H1 (cell line): ENCODE data around the gene EXD2. TPM values are rescaled to one million over a fixed set of nuclear protein-coding genes. Genes with fewer than 3 reads are reported as not detected.

Experiments
- CTCF ChIA-PET: fragments of 300-600 bp; sonication (Branson Sonifier 250); formaldehyde crosslinking; loops from one replicate; lab custom pipeline; 2021; ENCODE audit not compliant: partially characterized antibody; lab: Charles Lee
- POLR2A ChIA-PET: fragments of 300-600 bp; sonication (Branson Sonifier 250); formaldehyde crosslinking; loops from one replicate; lab custom pipeline; 2021; ENCODE audit warnings: inconsistent platforms; ENCODE audit not compliant: partially characterized antibody; lab: Charles Lee
- DNase-seq, 2 experiments: peaks; one replicate each; pipeline versions ENCODE4 v3.0.0 to v3.0.0-alpha.2; 2010 to 2022; ENCODE audit warnings: low spot score in 2 of 2, low read depth in 1 of 2, mixed read lengths in 1 of 2
- FAIRE-seq: peaks from 2 replicates; lab custom pipeline; 2011; peaks lifted over from hg19 to GRCh38; lab: Jason Lieb, UNC
- H2AFZ ChIP-seq: 2 replicates; pipeline ENCODE4 v1.8.1; 2012; ENCODE audit warnings: low read length, inconsistent platforms
- H2AK5ac ChIP-seq: 2 replicates; pipeline ENCODE4 v1.6.1; 2013; ENCODE audit warnings: low read depth, low read length
- H2BK120ac ChIP-seq: replicated peaks from 2 replicates; pipeline ENCODE3; 2013; ENCODE audit warnings: low read depth, low read length, inconsistent platforms
- H2BK12ac ChIP-seq: 2 replicates; pipeline ENCODE4 v1.6.1; 2013; ENCODE audit warnings: low read depth, low read length
- H2BK15ac ChIP-seq: 2 replicates; pipeline ENCODE4 v1.6.1; 2013; ENCODE audit warnings: low read length
- H2BK20ac ChIP-seq: 2 replicates; pipeline ENCODE4 v1.6.1; 2013; ENCODE audit warnings: low read length
- H2BK5ac ChIP-seq: 2 replicates; pipeline ENCODE4 v1.6.1; 2013; ENCODE audit warnings: low read depth, low read length
- H3K14ac ChIP-seq: 2 replicates; pipeline ENCODE4 v1.6.1; 2013; ENCODE audit warnings: inconsistent platforms; ENCODE audit not compliant: insufficient read length
- H3K18ac ChIP-seq: 2 replicates; pipeline ENCODE4 v1.6.1; 2013; ENCODE audit warnings: low read length; ENCODE audit errors: extremely low read depth
- H3K23ac ChIP-seq: 2 replicates; pipeline ENCODE4 v1.6.1; 2013; ENCODE audit warnings: inconsistent platforms; ENCODE audit not compliant: insufficient read length
- H3K23me2 ChIP-seq: 2 replicates; pipeline ENCODE4 v1.6.1; 2013; ENCODE audit warnings: low read depth, low read length
- H3K27ac ChIP-seq: 2 replicates; pipeline ENCODE4 v1.6.1; 2011; ENCODE audit warnings: low read depth, low read length, inconsistent platforms
- H3K27me3 ChIP-seq, 4 experiments: replicated peaks in 1 of 4; 1 replicate in 1 of 4; 2 replicates in 3 of 4; pipeline versions ENCODE4 v1.6.1 to v1.8.1; 2011 to 2013; ENCODE audit warnings: low read length in 3 of 4, mild to moderate bottlenecking in 3 of 4, inconsistent platforms in 2 of 4, mixed read lengths in 2 of 4, moderate library complexity in 1 of 4; ENCODE audit not compliant: control insufficient read depth in 3 of 4, insufficient read depth in 3 of 4; ENCODE audit errors: extremely low read depth in 1 of 4
- H3K36me3 ChIP-seq, 4 experiments: 2 replicates each; pipeline versions ENCODE4 v1.6.1 to v1.8.1; 2011 to 2013; ENCODE audit warnings: mild to moderate bottlenecking in 4 of 4, low read length in 3 of 4, moderate library complexity in 2 of 4, control low read depth in 1 of 4, inconsistent platforms in 1 of 4; ENCODE audit not compliant: insufficient read depth in 4 of 4, control insufficient read depth in 2 of 4
- H3K4ac ChIP-seq: replicated peaks from 2 replicates; pipeline ENCODE3; 2013; ENCODE audit warnings: low read length, low read depth, mixed read lengths, inconsistent platforms; ENCODE audit not compliant: insufficient read length
- H3K4me1 ChIP-seq, 4 experiments: replicated peaks in 1 of 4; 1 replicate in 1 of 4; 2 replicates in 3 of 4; pipeline versions ENCODE4 v1.6.1 to v1.8.1; 2011 to 2013; ENCODE audit warnings: low read length in 3 of 4, inconsistent platforms in 2 of 4, mixed read lengths in 1 of 4; ENCODE audit not compliant: insufficient read depth in 4 of 4, control insufficient read depth in 3 of 4
- H3K4me2 ChIP-seq, 2 experiments: 2 replicates each; pipeline versions ENCODE4 v1.6.1 to v1.8.1; 2011 to 2013; ENCODE audit warnings: low read depth in 2 of 2, low read length in 2 of 2, control low read depth in 1 of 2, inconsistent platforms in 1 of 2, mild to moderate bottlenecking in 1 of 2; ENCODE audit not compliant: insufficient read depth in 1 of 2
- H3K4me3 ChIP-seq, 4 experiments: fragments of 200-600, 300-600 bp in 1 of 4; sonication (generic), shearing (Covaris generic), sonication (Bioruptor Twin) in 1 of 4; 2 replicates each; pipeline versions ENCODE4 v1.5.1 to v1.8.1; 2011 to 2016; ENCODE audit warnings: low read length in 4 of 4, low read depth in 3 of 4, control low read depth in 2 of 4, inconsistent platforms in 2 of 4, mild to moderate bottlenecking in 2 of 4, mixed read lengths in 1 of 4, moderate library complexity in 1 of 4; ENCODE audit not compliant: insufficient read depth in 2 of 4; ENCODE audit errors: extremely low read depth in 1 of 4
- H3K56ac ChIP-seq: replicated peaks from 2 replicates; pipeline ENCODE3; 2013; ENCODE audit warnings: low read depth, mild to moderate bottlenecking, mixed read lengths, low read length, inconsistent platforms; ENCODE audit not compliant: insufficient read length
- H3K79me1 ChIP-seq: 2 replicates; pipeline ENCODE4 v1.6.1; 2013; ENCODE audit warnings: low read depth, low read length, control low read depth
- H3K79me2 ChIP-seq, 2 experiments: 2 replicates each; pipeline versions ENCODE4 v1.6.1 to v1.8.1; 2012 to 2013; ENCODE audit warnings: low read length in 2 of 2, mild to moderate bottlenecking in 2 of 2, inconsistent platforms in 1 of 2; ENCODE audit not compliant: insufficient read depth in 2 of 2, control insufficient read depth in 1 of 2
- H3K9ac ChIP-seq, 4 experiments: replicated peaks in 1 of 4; 1 replicate in 1 of 4; 2 replicates in 3 of 4; pipeline versions ENCODE4 v1.6.1 to v1.8.1; 2011 to 2013; ENCODE audit warnings: low read depth in 3 of 4, low read length in 3 of 4, control low read depth in 2 of 4, mild to moderate bottlenecking in 2 of 4, moderate library complexity in 2 of 4, inconsistent platforms in 1 of 4; ENCODE audit errors: extremely low read depth in 1 of 4
- H3K9me3 ChIP-seq, 2 experiments: 2 replicates each; pipeline versions ENCODE4 v1.6.1 to v1.8.1; 2012 to 2013; ENCODE audit warnings: mild to moderate bottlenecking in 2 of 2, moderate library complexity in 2 of 2, control low read depth in 1 of 2, inconsistent platforms in 1 of 2, low read depth in 1 of 2, low read length in 1 of 2, mixed read lengths in 1 of 2; ENCODE audit not compliant: insufficient read depth in 2 of 2
- H4K20me1 ChIP-seq, 2 experiments: replicated peaks in 1 of 2; 2 replicates each; pipeline versions ENCODE3 to v1.8.1; 2011 to 2013; ENCODE audit warnings: inconsistent platforms in 2 of 2, low read length in 2 of 2, mild to moderate bottlenecking in 1 of 2; ENCODE audit not compliant: insufficient read depth in 2 of 2, control insufficient read depth in 1 of 2
- H4K5ac ChIP-seq: 2 replicates; pipeline ENCODE4 v1.6.1; 2013; ENCODE audit warnings: low read length, low read depth, mixed read lengths, inconsistent platforms; ENCODE audit not compliant: insufficient read length
- H4K8ac ChIP-seq: 2 replicates; pipeline ENCODE4 v1.8.0; 2013; ENCODE audit warnings: mild to moderate bottlenecking, moderate library complexity, low read length, inconsistent platforms; ENCODE audit not compliant: insufficient read depth; ENCODE audit errors: extremely low read depth
- H4K91ac ChIP-seq: replicated peaks from 2 replicates; pipeline ENCODE3; 2013; ENCODE audit warnings: low read length, mixed read lengths, inconsistent platforms; ENCODE audit not compliant: insufficient read length
- RFX5 ChIP-seq: IDR thresholded peaks from 2 replicates; pipeline ENCODE4 v1.6.1; 2011; ENCODE audit warnings: low read depth, low read length, improper control_type of control experiment, borderline replicate concordance
- RXRA ChIP-seq: IDR thresholded peaks from 2 replicates; pipeline ENCODE4 v1.6.1; 2011; ENCODE audit warnings: low read depth, mild to moderate bottlenecking, low read length, moderate library complexity; ENCODE audit not compliant: insufficient read depth
- SP4 ChIP-seq: IDR thresholded peaks from 2 replicates; pipeline ENCODE4 v1.6.1; 2012; ENCODE audit warnings: low read length, inconsistent platforms
- WGBS, 2 experiments: shearing (Covaris generic) in 1 of 2; methylation state at CpG; one replicate each; pipeline versions ENCODE4 v1.1.6 to v1.1.7; 2013 to 2015; ENCODE audit warnings: low lambda C conversion rate in 2 of 2, mixed read lengths in 2 of 2, inconsistent platforms in 1 of 2, low coverage in 1 of 2, missing lambda C conversion rate in 1 of 2; ENCODE audit not compliant: insufficient replicate concordance in 2 of 2, insufficient coverage in 1 of 2, insufficient read length in 1 of 2; ENCODE audit errors: extremely low coverage in 1 of 2, missing lambda C conversion rate in 1 of 2; 5-methylcytosine and 5-hydroxymethylcytosine counted together
- polyA plus RNA-seq, 7 experiments: library from polyadenylated mRNA; depleted of rRNA in 3 of 7; stranded (reverse) in 5 of 7; unstranded in 2 of 7; fragments of >200 nt in 5 of 7; fragments of 200-250 nt in 2 of 7; gene quantifications; 1 replicate in 5 of 7; 2 replicates in 1 of 7; 4 replicates in 1 of 7; pipeline versions ENCODE4 v1.2.1 to v1.2.3, GENCODE V29; 2011 to 2013; ENCODE audit warnings: missing spikeins in 2 of 7, mixed read lengths in 2 of 7
- total RNA-seq: library from RNA; stranded (reverse); fragmentation: NEBNext Ultra II Directional; extraction: Animal tissue kit (Norgen Biotek cat#: 25700); gene quantifications from 2 replicates; pipeline ENCODE4 v1.2.1, GENCODE V29; 2021

Gene EXD2
- total and polyA plus RNA-seq, 2 of the 8 experiments (the other 6 are each of a cell fraction or from before 2014, with no cell fraction given) = 11.9 to 25.9 TPM

GRCh38 chr14:69262516-69262915 lies 71.2 kb downstream of the EXD2 start:
- POLR2A ChIA-PET = interaction anchor here (0.9 to 2.9 kb wide), 4 partner anchors 8 to 134 kb away, joined by 3 to 8 read pairs (median 4); no protein-coding TSS in a partner anchor
- Histone ChIP-seq H4K20me1 (peaks cover 0 to 2% of the 10 kb centered on the region in 2 experiments), H3K4ac (no peak overlapping the region), H3K79me1 (no peaks in the 10 kb centered on the region), H3K23ac (no peak overlapping the region), H3K18ac (no peak overlapping the region), H3K79me2 (no peaks in the 10 kb centered on the region), H4K5ac (no peak overlapping the region), H3K9me3 (no peaks in the 10 kb centered on the region), H2BK120ac (no peak overlapping the region), H4K8ac (no peak overlapping the region), H2BK15ac (0 out of 2 replicates have a peak overlapping the region, but pooled peaks have one; percentile 53), H4K91ac (no peak overlapping the region), H3K56ac (no peak overlapping the region), H3K27me3 (peaks cover 12 to 47% (median 35%) of the 10 kb centered on the region in 4 experiments), H2BK5ac (no peak overlapping the region), H2BK12ac (no peak overlapping the region), H3K9ac (no peak overlapping the region), H3K36me3 (no peaks in the 10 kb centered on the region), H3K23me2 (peaks cover 21% of the 10 kb centered on the region), H2BK20ac (no peak overlapping the region), H3K4me2 (peak overlapping the region; percentile 84 to 98; a peak in 2 of 4 replicates), H2AK5ac (no peak overlapping the region), H3K27ac (no peak overlapping the region), H2AFZ (no peak overlapping the region), H3K4me3 (no peak overlapping the region), H3K4me1 (peaks cover 5 to 13% (median 9%) of the 10 kb centered on the region in 4 experiments), H3K14ac (no peak overlapping the region)
- FAIRE-seq (no peak), DNase-seq (no peak)
- CTCF ChIA-PET = interaction anchor here (0.7 to 7.0 kb wide), 19 partner anchors 10 to 107 kb away, joined by 3 to 46 read pairs (median 6); no protein-coding TSS in a partner anchor
- 47% methylated on average over 3 of the region's 3 CpGs; no CpG with 5 or more reads in 1 of the 2 experiments for WGBS, 2 experiments
- TF ChIP-seq RXRA = no peak
- TF ChIP-seq RFX5 = no peak
- TF ChIP-seq SP4 = no peak
